NCI-H1092 treated with DMSO at 0.1 percent for 48 hours (cell line): Measurements from ENCODE around the gene DPH2.

ENCODE experiments used
- DNase-seq: peaks from one replicate; lab custom pipeline; 2025; lab: John Stamatoyannopoulos, UW

DPH2 gene

DNA sequence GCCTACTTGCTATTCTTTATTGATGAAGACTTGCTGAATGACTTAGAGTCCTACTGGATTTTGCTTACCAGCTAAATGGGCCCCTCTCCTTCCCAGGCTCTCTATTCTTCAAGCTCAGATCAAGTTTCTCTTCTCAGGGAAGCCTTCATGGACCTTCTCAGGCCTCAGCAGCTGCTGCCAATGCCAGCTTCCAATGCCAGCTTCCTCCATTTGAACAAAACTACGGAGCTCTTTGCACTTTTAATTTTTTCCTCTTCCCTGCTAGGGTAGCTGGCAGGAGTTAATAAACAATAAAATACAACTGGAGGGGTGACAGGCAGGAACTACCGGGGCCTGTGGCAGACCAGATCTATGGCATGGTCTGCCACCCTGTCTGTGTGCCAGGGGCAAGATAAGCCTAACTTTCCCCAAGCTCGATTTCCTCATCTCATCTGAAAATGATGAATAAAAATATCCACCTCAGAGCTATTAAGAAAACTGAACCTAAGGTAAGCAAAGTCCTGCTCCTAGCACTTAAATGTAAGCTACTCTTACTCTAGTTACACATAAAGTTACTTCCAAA is 24.1 kb upstream of the DPH2 start:
- peak; percentile 53 for DNase-seq

DNA sequence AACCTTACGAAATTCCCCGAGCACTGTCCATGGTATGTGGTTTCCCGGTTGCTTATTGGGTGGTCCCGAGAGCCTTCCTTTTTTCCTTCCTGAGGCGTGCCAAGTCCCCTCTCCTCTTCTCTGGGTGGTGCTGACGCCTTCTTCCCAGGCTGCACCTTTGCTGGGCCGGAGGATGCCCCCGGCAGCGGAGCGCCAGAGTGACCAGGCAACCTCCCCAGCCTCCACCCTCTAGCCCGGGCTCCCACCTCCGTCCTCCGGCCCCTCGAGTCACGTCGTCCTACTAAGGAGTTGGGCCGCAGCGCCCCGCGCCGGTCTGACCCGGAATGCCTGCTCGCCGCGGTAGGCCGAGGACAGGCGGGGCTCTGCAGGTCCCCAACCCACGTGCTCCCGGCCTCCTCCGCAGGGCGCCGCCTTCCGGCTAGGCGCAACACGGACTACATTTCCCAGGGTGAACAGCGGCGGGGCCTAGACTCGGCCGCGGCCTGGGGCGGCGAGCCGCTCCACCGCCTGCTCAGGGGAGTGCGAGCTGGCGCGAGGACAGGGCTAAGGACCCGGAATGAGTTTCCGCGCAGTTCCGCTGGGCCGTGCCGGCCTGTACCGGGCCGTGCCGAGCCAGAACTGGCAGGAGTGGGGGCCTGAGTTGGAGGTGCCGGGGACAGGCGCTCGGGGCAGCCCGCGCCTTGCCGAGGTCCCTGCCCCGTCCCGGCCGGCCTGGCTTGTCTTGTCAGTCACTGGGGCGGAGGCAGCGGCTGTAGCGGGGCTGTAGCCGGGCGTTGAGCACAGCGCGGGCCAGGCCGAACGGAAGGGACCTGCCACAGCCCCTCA is 23.4 kb upstream of the DPH2 start, which contains the start of gene IPO13:
Gene IPO13, plus strand, starts transcription at position 715 of the 825 bp plus-strand sequence. CDS start 651 bp downstream, outside the sequence.
- DNase-seq: peak; percentile 97

DNA sequence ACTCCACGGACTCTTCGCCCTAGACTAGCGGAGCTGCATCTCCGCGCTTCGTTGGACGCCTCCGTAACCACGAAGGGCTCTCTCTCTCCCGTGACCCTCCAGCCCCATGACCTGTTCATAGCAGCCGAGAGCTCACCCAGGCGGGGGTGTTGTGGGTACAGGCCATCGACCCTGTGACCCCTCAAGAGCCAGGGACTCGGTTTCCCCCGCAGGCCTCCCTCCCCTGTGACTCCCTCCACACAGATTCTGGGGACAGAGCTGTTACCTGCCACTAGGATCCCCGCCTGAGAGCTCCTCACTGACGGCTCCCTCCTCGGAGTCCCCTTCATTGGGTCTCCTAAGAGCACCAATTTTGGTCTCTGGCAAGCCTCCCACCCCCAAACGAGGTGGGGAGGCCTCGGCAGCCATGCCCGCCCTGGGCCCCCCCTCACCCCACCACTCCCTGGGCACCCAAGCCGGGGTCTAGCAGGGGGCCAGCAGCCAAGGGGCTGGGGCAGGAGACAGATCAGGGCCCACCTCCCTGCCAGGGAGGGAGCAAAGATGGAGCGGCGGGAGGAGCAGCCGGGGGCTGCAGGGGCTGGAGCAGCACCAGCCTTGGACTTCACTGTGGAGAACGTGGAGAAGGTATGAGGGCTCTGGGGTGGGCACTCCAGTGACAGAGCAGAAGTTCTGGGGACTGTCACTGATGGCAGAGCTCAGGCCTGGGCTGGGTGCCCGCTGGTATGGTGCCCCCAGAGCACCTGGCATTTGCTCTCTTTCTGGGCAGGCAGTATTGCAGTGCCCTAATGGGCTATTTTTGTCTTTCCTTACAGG is 22.5 kb upstream of the DPH2 start:
- no peak for DNase-seq

DNA sequence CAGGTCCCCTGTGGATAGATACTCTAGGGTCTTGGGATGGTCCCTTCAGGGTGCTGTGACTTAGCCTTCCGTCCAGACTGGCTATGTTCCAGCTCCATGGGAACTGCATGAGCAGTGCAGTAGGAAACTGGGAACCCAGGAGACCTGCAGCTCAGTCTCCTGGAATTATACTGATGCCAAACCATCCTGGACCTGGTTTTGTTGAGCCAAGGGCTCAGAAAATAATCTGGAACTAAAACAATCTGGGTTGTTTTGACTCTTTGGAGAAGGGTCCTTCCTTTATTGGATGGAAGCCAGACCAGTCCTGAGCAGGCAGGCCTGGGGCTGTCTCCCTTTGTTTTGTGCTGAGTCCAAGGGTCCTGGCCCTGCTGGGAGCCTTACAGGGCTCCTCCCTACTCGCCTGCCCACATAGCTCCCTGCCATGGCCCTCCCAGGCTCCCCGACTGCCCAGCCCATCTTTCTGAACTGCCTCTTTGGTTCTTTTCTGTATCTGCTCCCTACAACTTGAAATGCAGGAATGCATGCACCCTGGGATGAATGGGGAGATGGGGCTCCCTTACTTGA is 21.9 kb upstream of the DPH2 start:
- no peak for DNase-seq

DNA sequence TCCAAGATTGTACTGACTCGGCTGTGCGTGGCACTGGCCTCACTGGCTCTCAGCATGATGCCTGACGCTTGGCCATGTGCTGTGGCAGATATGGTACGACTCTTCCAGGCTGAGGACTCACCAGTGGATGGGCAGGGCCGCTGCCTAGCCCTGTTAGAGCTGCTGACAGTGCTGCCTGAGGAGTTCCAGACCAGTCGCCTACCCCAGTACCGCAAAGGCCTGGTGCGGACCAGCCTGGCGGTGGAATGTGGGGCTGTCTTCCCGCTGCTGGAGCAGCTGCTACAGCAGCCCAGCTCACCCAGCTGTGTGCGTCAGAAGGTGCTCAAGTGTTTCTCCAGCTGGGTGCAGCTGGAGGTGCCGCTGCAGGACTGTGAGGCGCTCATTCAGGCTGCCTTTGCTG is 20.1 kb upstream of the DPH2 start:
- DNase-seq: no peak

DNA sequence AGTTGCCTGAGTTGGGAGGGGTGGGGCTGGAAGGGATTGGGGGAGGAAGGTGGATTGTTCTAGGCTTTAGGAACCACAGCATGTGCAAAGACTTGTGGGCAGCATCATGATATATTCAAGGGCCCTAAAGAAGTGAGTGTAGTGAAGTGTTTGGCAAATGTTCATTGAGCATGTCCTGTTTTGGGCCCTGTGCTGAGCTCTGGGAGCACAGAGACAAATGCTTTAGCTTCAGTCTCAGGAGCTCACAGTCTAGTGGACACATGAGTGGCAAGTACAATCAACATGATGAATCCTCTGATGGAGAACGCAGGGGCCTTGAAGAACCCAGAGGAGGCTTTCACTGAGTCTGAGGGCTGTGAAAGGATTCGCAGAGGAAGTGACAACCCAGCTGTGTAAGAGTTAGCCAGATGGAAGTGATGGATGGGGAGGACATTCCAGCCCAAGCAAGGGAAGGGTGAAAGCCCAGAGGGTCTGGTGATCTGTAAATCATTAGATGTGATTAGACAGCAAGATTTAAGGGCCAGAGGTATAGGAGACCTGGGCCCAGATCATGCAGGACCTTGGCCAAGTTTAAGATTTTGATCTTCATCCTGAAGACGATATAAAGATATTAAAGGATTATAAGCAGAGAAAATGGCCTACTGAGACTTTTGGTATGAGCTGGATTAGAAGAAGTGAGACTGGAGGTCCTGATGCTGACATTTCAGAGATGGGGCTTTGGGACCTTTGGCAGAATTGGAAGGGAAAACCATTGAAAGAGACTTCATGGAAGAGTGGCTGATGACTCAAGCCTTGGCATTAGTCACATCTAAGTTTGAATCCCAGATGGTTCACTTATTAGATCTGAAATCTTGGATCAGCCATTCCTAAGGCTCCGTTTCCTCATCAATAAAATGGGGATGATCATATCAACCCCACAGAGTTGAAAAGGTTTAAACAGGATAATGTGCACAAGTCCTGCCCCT is 18.5 kb upstream of the DPH2 start:
- DNase-seq: no peak

DNA sequence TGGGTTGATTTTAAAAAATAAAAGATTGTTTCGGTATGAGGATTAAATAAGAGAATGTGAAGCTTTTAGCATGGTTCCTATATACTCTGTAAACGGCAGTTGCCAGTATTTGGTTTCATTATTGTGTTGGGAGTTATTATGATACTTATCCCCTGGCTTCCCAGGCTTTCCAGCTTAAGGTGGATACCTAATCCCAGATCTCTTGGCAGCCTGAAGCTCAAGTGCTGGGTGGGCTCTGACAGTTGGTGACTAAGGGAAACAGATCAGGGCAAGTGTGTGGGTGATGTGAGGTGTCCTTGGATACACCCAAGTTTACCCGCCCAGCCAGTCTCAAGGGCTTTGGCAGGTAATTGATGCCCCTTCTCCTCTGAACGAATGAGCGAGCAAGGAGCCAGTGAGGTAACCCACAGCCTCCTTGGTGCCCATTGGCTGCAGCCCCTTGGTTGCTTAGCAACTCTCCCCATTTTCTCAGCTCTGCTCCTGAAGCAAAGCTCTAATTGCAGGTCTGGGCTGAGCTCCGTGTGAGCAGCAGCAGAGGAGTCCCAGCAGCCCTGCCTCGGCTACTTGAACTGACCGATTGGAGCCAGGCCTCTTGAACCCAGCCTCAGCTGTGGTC is 17.0 kb upstream of the DPH2 start:
- peak; percentile 64 for DNase-seq

DNA sequence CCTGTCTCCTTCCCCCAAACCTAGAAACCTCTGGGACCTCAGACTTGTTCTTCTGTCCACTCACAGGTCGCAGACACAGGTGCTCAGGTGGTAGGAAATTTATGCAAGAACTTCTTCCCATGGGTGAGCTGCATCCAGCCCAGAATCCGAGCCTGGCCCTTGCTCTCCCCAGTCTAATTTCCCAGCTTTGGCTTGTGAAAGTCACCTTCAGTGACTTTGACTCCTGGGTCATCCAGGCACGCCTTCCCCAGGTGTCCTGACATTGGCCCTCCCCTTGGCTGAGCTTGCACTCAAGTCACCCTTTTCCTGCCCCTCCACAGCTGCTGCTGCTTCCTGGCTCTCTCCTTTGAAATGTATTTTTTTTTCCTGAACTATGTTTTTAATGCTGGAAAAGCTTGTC is 16.4 kb upstream of the DPH2 start:
- no peak for DNase-seq

DNA sequence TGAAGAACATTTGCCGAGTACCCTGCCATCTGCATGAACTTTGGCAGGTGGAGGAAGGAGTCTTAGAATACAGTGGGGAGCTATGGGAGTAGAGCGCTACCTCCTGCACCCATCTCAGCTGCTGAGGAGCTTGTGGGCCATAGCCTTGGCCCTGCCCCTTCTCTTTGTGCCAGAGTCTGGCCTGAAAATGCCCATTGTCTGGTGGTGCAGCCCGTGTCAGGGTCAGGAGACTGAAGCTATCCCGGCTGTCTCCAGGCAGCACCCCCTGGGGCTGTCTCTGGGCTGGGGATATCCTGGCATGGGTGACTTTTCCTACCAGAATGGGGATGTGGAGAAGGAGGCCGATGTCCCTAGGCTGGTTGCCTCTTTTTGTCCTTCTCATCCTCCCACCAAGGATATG is 15.8 kb upstream of the DPH2 start:
- no peak for DNase-seq

DNA sequence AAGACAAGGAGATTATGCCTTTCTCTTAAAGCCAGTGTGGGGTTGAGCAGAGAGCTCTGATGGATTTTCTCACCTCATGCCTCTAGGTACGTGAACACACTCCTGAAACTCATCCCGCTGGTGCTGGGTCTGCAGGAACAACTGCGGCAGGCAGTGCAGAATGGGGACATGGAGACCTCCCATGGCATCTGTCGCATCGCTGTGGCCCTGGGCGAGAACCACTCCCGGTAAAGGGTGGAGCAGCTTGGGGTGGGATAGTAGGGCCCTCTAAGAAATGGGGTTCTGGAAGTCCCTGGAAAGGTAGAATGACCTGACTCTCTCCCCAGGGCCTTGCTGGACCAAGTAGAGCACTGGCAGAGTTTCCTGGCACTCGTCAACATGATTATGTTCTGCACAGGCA is 13.6 kb upstream of the DPH2 start:
- DNase-seq: no peak

DNA sequence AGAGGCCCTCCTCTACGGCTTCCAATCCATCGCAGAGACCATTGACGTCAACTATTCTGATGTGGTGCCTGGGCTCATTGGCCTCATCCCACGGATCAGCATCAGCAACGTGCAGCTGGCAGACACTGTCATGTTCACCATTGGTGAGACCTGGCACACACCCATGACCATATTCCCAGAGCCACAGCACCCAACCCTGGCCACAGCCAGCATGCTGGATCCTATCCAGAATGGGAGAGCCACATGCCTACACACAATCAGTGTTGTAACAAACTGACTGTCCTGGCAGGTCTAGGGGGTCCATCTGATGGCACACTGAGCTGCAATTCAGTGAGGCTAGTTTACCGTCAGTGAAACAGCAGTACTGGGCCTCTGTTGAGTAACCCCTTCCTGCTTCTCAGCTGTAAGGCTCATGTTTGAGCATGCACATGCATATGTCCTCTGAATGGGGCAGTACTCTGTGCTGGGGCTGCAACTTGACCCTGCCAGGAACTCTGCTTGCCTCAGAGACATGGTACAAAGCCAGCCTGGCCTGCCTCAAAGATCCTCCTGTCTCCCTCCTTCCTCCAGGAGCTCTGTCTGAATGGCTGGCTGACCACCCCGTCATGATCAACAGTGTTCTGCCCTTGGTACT is 12.3 kb upstream of the DPH2 start:
- DNase-seq: no peak

DNA sequence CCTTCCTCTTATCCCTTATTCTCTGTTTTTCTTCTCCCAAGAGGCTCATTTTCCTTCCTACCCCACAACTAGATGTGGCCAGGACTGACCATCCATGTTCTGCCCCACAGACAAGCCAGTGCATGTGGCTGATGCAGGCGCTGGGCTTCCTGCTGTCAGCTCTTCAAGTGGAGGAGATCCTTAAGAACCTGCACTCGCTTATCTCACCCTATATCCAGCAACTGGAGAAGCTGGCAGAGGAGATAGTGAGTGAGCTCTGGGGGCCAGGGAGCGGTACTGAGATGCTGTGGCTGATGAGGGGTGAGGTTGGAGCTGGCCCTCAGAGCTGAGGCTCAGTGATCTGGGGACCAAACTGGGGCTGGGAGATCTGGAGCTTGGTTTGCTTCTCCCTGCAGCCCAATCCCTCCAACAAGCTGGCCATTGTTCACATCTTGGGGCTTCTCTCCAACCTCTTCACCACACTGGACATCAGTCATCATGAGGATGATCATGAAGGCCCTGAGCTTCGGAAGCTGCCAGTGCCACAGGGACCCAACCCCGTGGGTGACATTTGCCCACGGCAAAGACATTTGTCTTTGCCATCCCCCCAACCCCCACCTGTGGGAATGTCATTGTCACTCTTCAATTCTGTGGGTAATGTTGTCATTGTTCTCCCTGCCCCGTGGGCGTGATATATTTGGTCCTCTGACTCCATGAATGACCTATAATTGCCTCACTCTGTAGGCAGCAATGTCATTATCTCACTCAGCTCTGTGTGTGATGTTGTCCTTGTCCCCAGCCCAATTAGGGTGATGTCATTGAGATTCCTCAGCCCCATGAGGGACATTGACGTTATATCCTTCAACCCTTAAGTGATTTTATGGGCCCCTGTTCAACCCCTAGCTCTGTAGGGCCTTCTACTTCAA is 11.2 kb upstream of the DPH2 start:
- no peak for DNase-seq

DNA sequence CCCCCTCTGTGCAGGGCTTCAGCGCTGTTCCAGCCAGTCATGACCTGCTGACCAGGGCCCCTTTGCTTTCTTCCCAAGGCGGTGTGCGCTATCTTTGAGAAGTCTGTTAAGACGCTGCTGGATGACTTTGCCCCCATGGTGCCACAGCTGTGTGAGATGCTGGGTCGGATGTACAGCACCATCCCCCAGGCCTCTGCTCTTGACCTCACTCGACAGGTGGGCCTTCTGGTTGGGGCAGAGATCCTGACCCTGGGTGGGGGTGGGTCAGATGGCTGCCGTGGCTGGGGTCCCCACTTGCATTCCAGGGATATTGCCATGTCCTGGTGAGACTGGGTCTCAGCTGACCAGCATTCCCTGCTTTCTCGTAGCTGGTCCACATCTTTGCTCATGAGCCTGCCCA is 9.0 kb upstream of the DPH2 start:
- no peak for DNase-seq

DNA sequence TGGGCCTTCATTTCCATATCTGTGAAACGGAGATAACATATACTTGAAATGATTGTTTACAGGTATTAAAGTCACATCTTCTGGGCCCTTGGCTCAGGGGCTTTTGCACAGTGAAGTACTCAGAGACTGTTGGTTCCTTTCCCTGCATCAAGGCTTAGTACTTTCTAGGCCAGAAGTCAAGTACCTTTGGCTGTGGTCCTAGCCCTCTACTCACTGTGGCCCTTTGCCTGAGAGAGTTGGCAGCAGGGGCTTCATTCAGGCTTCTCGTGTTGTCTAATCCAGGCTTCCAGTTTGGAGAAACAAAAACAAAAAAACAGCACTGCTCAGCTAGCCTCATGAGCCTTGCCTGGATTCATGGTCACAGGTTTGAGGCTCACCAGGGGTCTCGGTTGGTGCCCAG is 8.1 kb upstream of the DPH2 start:
- no peak for DNase-seq

DNA sequence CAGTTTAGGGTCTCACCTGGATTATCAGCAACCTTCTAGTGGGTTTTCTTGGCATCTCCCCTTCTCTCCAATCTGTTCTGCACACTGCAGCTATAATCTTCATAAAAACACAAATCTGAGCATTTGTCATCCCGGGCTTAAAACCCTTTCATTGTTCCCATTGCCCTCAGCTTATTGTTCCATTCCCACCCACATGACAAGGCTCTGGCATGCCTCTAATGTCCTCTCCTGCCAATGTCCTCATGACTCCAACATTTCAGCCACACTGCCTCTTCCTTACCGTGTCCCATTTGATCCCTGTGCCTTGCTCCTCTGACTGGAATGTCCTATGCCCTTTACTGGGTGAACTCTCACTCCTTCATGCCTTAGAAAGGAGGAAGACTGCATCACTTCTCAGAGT is 7.5 kb upstream of the DPH2 start:
- DNase-seq: no peak

DNA sequence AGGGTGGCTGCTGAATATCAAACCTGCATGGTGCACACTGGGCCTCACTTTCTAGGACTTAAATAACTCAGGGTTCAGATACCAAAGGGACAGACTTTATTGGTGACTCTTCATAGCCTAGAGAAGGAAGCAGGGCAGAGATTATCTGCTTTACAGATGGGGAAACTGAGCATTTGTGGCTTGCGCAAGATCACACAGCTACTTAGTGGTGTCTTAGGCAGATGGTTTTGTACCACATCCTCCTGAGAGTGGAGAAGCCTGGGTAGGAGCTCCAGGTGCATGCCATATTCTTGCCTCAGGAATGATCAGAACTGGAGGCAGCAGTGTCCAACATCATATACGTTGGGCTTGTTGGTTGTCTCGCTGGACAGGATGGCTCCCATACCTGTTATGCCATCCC is 6.8 kb upstream of the DPH2 start:
- DNase-seq: no peak

DNA sequence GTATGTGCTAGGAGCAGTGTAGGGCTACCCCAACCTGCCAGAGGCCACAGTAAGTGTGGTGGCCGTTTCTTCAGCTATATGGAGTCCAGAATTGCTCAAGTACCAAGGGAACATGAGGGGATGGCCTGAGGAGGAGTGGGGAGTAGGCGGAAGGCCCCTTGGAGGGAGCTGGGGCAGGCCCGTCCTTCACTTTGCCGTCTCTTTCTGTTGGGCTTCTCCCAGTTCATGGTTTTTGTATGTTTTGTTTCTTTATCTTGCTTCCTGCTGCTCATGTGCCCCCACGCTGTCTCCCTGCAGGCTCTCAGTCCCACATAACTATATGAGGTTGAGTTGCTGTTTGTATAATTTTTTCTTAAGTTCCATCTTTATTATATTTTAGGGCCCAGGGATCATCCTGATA is 5.9 kb upstream of the DPH2 start:
- no peak for DNase-seq

DNA sequence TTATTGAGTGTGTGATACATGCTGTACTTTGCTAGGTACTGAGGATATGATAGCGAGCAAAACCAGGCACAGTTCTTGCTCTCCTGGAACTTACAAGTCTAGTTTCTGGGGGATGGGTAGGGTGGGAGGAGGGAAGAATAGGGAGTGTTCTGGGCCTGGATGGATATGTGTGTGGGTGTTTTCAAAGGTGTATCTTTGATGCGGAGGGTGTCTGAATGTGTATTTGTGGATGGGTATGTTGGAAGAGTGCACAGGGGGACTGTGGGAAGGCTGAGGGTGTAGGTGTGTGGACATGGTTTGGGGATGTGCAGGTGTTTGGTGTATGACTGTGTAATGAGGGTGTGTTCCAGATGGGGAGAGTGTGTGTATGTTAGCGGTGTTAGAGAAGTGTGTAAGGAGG is 4.5 kb upstream of the DPH2 start:
- no peak for DNase-seq

DNA sequence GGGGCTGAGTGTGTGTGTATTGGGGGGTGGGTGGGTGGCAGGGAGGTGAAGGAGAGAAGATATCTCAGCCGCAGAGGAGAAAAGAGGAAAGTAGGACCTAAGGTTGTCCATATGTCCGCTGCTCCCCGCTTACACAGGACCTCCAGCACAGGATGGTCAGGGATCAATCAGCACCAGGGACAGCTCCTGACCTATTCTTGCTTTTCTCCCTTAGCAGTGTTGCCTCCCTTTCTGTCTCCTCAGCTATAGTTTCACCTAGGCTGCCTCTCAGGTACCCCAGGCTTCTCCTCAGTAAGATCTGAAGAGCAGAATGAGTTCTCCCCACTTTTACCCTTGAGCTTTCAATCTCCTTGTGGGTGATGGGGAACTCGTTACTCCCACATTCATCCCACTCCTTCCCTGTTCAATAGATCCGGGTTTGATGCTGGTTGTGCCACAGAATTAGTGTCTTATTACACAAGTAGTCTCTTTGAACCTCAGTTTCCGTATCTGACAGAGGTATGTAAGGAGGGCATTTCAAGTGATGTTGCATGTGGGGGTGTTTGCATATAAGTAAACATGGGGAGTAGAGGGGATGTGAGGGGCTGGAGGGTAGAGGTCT is 1.4 kb upstream of the DPH2 start:
- DNase-seq: no peak
